OCI-LY1 (cell line): ENCODE measurements around the gene FAM3D.

Experiments
- CTCF ChIP-seq: fragments of 200-600 bp; sonication (generic), shearing (Covaris generic); IDR thresholded peaks from 2 replicates; pipeline ENCODE4 v1.5.1; 2017; ENCODE audit warnings: mild to moderate bottlenecking, antibody characterized with exemption, low read length, moderate library complexity, mixed read lengths
- EZH2 ChIP-seq: fragments of 200-600 bp; sonication (generic), shearing (Covaris generic); IDR thresholded peaks from 2 replicates; pipeline ENCODE4 v1.8.0; 2017; ENCODE audit warnings: borderline replicate concordance, mixed run types, mild to moderate bottlenecking, antibody characterized with exemption, low read length, moderate library complexity, mixed read lengths

DNA sequence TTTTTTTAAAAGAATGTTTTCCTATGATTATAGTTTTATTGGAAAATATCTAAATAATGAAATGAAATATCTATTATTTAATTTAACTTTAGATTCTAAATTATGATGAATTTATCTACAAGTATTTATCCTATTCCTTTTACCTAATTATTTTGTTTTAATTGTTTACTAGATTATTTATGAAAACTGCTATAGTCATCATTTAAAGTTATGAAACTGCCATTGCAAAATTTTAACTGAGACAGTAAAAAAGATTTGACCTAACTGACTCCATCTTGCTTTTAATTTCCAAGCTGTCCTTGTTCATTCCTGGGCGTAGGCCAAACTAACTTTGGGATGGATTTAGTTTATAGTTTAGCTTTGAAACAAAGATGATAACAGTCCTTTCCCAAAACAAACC is 25.9 kb upstream of the FAM3D start:
- TF ChIP-seq CTCF (no peak), EZH2 (no peak)
